Right hindlimb (tissue), 1 donor: Measurements from ENCODE around the gene ERFE.

Experiments used
- DNase-seq: peaks from one replicate; pipeline ENCODE4 v3.0.0-alpha.2; 2018

Gene ERFE

DNA sequence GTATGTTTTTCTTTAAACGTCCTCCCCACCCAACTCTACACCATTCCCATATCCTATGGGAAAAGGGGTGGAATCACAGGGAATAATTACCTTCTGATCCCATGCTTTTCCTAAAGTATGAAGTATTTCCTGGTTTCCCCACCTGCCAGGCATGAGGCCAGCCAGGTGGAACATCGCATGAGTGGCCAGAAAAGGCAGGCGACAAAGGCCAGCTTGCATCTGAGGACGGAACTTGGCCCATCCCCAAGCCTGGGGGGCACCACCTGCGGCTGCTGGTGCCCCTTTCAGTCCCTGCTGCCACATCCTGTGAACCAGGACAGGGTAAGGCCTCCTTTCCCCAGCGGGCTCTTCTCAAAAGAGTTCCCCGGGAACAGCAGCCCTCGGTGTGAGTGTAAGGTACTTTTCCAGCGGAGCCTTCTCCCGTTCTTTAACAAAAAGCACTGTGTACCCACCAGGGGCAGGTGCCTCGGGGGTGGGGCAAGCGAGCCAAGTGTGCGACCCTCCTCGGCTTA is 1.2 kb upstream of the ERFE start:
- peak; percentile 17 for DNase-seq

DNA sequence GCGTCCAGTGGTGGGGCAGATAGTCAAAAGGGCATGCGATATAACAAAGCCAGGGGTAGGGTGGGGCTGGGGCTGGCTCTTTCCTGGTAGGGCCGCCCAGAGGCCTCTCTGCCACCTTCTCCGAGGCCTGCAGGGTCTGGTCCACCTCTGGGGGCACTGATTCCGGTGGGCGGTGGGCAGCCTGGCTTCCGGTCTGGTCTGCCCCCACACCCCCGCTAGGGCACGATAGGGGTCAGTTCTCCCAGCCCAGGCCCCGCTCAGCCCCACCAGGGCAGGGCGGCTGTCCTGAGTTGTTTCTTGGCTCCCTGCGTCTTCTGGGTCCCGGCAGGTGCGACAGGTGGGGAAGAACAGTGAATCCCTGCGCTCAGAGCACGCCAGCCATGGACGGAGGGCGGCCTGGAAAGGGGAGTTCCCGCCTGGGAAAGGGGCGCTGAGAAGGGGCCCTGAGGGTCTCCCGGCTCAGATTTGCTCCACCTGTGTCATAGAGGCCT is 707 bp upstream of the ERFE start:
- DNase-seq, result no peak

DNA sequence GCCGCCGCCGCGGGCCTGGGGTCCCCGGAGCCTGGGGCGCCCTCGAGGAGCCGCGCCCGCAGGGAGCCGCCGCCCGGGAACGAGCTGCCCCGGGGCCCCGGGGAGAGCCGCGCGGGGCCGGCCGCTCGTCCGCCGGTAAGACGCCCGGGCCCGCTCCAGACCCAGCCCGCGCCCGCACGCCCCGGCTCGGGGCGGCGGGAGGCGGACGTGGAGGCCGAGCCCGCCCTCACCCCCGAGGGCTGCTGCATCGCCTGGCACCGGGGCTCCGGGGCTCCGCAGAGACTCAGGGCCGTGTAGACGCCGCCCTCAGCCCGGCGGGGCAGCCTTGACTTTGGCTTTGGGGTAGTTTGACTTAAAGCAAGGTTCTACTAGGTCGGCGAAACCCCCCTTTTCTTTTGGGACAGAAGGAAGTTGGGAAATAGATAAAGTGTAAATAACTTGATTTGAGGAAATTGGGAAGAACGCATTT is 335 bp downstream of the ERFE start:
- no peak for DNase-seq

DNA sequence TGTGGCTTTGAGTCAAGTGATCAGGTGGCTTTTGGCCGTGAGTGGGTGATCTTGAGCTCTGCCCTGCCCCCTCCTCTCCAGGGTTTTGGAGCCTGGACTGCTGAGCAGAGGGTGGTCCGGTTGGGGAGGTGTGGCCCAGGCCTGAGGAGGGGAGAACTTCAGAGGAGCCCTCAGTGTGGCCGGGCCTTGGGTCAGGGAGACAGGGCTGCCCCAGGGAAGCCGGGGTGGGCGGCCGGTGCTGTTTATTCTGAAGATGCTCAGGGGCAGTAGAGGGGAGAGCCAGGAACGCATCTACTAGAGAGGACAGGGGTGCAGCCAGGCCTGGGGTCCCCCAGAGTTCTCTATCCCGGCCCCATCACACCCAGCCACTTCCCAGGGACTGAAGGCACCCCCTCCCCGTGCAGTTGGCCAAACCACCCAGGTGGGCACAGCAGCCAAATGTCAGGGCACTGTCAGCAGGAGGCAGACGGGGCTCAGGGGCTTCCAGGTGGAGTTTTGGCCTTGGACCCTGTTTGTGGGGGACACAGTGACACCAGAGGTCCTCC is 963 bp downstream of the ERFE start:
- no peak for DNase-seq

DNA sequence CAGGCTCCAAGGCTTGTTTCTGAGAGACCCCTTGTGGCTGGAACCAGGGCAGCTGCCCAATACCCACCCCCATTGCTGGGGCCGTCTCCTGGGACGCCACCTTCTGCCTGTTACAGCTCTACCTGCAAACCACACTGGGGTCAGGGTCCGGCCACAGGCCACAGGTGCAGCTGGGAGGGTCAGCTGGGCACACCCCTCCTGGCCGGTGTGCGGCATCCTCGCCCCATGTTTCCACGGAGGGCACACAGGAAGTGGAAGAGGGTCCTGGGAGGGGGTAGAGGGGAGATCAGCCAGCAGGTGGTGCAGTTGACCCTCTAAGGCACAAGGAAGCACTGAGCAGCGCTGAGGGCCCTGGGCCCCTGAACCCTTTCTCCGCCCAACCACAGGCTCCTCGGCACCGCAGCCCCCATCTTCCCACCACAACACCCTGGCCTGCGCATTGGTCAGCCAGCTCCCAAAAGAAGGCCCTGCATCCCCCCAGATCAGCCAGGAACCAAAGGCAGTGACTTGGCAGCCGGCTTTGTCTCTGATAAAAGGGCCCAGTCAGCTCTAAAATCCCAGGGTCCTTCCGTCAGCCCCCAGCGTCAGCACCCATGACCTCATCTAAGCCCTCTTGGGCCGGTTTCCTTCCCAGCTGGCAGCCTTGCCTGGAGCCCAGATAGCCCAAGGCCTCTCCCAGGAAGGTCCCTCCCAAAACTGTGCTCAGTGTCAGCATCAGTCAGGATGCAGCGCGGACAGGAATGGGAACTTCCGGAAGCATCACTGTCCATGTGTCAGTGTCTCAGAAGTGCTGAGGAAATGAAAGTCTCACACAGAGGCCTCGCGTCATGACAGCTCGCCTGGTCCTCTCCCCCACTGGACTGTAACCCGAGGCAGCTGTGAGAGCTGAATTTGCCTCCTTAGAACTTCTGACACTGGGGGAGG is 1.7 kb downstream of the ERFE start:
- peak; percentile 15 for DNase-seq

DNA sequence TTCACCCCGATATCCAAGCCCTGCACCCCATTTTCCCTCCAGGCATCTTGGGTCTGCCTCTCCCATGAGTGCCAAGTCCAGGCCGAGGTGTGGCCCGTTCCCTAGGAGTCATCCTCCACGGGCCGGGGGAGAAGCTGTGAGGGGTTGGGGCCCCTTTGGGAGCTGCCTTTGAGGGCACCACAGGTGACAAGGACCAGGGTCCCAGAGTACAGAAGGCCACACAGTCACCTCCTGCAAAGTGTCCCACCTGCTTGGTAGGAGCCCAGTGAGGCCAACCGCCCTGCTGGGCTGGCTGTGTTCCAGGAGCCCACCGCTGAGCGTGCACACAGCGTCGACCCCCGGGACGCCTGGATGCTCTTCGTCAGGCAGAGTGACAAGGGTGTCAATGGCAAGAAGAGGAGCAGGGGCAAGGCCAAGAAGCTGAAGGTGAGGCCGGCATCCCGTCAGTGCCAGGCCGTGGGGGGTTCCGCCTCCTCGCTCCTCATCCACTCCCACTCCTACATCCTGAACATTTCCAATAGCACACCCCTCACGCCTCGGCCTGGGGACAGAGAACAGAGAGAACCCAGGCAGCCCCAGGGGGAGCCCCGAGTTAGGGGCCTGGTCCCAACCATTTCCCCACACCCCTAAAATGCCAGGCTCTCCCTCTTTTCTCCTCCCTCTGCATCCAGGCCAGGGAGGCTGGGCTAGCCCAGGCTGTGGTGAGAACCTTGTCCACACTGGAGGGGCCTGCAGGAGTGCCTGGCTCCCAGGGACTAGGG is 2.7 kb downstream of the ERFE start:
- peak; percentile 11 for DNase-seq

DNA sequence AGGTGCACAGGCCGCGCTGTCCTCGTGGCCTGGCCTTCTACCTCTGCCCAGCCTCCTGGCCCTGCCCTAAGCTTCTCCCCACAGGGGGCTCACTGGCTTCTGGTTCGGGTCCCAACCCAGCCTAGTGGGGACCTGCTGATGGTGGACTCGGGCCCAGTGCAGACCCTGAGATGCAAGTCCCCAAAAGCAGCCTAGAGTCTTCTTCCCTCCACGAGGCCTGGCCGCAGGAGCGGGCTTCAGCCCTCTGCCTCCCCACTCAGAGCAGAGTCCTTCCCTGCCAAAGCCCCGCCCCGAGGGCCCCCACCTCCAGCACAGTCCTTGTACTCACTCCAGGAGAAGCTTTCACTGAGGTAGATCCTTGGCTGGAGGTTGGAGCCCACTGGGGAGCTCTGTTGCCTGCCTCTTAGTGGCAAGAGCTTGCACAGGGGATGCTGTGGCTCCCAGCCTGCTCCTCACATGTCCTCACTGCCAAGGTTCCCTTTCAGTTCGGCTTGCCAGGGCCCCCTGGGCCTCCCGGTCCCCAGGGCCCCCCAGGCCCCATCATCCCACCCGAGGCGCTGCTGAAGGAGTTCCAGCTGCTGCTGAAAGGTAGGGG is 3.6 kb downstream of the ERFE start:
- DNase-seq, result peak; percentile 15

DNA sequence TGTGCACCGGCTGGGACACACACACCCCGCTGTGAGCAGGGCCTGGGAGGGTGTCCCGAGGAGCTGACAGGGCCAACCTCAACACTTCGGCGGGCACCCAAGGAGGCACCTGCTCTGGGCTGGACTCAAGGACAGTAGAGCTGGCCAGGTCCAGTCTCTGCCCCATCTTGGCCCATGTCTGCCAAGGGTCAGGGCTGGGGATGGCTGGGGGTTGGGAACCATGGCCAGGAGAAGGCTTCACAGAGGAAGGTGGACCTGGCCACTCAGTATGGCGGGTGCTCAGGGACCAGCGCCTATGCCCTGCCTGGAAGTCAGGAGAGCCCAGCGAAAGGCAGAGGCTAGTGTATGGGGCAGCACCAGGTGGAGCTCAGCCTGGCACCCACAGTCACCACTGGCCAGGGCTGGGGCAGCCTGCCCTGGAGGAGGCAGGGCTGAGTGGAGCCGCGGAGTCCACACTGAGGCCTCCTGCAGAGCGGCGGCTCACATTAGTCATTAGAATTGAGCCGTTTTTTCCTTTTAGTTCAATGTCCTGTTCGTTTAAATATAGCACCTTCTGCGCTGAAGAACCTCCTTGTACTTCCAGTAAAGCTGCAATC is 4.2 kb downstream of the ERFE start:
- no peak for DNase-seq

DNA sequence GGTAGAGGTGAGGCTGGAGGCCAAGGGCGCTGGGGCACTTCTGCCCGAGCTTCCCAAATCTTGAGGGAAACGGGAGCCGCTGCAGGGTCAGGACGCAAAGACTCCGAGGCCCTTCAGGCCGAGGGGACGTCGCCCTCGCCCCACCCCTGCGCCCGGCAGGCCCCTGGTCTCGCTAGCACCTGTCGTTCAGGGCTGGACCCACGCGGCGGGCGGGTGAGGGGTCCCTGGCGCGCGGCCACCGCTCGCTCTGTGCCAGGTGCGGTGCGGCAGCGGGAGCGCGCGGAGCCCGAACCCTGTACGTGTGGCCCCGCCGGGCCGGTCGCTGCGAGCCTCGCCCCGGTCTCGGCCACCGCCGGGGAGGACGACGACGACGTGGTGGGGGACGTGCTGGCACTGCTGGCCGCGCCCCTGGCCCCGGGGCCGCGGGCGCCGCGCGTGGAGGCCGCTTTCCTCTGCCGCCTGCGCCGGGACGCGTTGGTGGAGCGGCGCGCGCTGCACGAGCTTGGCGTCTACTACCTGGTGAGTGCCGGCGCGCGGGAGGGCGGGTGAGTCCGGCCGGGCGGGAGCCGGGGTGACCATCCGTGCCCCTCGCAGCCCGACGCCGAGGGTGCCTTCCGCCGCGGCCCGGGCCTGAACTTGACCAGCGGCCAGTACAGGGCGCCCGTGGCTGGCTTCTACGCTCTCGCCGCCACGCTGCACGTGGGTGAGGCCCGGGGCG is 4.9 kb downstream of the ERFE start:
- DNase-seq, result peak; percentile 24

DNA sequence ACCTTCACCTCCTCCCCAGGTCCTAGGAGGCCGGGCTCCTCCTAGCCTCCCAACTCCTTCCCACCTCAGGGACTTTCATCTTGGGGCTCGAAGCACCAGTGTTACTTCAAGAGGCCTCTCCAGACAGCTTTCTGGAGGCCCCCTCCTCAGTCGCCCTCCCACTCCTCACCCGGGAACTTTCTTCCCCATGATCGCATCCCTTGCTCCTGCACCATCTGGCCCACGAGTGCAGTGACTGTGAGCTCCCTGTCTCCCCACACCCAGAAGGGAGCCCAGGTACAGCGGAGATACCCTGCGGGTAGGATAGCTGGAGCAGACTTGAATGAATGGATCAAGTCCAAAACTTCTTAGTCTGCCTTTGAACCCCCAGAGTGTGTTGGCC is 6.1 kb downstream of the ERFE start:
- no peak for DNase-seq

DNA sequence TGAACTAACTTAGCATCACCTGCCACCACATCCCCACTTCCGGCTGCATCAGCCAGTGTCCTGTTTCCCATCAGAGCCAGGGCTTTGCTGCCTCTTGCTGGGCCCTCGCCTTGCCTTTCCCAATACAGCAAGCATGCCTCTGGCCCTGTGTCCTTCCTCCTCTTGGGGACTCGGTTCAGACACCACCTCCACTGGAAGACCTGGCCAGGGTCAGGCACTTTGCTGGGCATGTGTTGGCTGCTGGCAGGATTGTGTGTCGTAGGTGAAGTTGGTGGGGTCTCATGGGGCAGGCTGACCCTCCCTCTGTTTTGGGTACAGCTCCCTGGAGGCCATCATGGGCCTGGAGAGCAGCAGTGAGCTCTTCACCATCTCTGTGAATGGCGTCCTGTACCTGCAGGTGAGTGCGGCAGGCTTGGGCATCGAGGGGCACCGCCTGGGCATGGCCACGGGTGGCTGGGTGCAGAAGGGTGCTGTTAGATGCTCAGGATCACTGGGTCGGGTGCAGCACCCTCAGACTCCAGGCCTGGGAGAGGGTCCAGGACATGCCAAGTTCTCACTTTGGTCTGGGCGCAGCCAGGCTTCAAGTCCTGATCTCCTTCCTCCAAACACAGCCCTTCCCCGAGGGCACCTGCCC is 6.6 kb downstream of the ERFE start:
- no peak for DNase-seq

DNA sequence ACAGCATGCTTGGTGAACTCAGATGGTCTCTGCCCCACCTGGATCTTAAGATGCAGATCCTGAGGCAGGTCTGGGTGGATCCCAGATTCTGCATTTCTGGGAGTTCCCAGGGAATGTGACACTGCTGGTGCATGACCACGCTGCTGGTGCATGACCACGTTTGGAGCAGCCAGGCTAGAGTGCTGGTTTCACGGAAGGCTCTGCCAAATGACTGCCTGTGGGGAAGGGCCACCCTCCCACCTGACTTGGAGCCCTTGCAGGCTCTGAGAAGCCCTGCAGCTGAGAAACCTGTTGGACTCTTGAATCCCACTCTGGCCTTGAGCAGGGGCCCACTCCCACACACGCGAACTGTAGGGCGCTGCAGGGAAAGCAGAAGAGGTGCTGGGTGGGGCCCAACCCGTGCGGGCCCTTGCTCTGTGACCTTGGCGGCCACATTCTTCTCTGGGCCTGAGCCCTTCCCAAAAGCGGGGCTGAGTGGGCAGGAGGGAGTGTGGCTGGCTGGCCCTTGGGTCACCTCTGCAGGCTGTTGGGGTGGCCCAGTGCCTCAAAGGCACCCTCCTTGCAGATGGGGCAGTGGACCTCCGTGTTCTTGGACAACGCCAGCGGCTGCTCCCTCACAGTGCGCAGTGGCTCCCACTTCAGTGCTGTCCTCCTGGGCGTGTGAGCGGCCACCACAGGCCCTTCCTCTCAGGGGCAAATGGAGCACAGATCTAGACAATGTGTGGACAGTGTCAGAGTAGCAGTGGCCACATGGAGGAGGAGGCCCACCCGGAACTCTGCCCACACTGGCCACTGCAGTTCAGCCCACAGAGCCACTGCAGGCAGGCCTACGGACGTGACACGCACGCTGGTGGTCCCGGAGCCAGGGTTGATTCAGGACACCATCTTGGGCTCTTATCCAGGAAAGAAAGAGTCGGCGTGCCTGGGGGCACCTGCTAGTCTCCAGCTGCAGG is 7.9 kb downstream of the ERFE start:
- no peak for DNase-seq

DNA sequence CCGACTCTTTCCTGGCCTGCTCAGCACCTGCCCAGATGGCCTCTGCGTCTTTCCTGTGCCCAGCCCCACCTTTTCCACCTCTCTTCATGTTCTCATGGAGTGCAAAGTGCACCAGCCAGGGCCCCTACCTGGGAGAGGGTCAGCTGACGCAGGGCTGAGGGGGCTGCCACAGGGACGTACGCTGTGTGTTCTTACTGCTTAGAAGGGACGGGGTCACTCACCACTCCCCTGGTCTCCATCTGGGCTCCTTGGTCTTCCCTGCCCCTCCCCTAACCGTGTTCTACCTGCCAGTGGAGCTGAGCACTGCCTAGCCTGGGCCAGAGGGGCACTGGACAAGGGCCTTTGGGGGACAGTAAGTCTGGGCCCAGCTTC is 8.6 kb downstream of the ERFE start:
- DNase-seq, result no peak

DNA sequence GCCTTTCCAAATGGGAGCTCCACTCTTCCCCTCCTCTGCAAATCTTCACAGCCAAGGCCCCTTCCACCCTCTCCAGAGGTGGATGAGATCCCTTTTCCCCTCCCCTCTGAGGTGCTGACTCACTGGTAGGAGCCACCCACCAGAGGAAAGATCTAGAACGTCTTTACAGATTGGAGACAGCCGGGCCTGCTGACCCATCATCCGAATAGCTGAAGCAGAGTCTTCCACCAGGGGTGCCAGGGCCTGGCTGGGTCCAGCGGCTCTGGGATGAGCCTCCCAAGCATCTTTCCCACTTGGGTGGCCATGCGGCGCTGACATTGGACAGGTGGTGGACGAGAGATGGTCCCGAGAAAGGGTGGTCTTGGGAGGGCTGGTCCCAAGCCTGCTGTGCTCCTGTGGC is 9.0 kb downstream of the ERFE start:
- DNase-seq, result no peak

DNA sequence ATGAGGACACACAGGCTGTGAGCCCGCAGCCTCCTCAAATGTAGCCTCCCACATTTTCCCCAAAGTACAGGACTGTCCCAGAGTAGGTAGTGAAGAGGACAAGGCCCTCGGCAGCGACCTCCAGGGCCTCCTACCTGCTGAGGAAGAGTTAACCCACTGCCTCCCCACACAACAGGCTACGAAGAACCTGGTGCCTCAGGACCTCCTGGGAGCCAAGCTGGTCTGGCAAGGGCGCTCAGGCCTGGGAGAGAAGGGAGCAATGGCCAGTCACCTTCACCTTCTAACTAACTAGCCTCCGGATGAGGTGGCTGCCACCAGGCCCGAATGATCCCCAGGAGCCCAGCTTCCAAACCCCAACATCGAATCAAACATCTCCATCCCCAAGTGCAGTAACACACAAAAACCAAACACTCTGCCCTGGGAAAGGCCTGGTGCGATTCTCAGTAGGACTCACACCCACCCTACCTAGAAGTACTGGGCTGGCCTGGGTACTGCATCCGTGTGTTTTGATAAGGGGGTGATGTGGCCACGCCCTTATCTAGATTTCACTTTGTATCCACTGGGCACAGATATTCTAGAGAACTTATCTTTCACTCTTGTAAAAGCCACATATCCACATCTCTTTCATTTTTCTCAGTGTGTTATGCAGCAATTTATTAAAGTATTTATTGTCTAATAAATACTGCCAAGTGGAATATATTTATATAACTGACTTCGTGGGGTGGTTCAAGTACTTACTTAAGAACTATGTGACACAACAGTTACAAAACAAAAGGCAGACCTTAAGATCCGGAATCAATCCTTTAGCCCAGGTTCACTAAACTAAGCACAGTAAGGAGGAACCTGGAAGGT is 9.7 kb downstream of the ERFE start:
- DNase-seq, result no peak

DNA sequence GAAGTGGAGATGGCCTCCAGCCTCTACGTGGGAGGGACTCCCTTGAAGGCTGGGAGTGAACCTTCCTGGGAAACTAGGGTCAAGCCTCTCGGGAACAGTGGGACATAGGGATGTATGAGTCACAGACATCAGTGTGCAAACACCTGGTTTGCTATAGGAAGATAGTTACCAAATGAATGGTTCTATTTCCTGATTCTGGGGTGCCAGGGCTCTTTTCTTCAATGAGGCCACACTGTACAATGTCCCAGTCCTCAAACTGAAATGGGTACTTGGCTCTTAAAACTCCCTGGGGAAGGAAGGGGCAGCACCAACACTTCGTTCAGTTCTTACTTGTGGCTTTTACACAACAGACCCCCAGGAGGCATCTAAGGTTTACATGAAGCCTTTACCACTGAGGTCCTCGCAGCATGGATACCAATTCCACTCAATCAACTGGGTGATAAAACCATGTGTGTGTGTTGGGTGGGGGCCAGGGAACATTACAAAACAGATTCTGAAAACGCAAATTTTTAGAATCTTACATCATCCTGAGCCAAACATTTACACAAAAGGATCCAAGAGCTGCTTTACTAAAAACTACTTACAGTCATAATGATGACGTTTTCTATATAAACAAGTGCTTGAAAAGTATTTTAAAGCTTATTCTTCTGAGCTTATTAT is 10.4 kb downstream of the ERFE start:
- no peak for DNase-seq

DNA sequence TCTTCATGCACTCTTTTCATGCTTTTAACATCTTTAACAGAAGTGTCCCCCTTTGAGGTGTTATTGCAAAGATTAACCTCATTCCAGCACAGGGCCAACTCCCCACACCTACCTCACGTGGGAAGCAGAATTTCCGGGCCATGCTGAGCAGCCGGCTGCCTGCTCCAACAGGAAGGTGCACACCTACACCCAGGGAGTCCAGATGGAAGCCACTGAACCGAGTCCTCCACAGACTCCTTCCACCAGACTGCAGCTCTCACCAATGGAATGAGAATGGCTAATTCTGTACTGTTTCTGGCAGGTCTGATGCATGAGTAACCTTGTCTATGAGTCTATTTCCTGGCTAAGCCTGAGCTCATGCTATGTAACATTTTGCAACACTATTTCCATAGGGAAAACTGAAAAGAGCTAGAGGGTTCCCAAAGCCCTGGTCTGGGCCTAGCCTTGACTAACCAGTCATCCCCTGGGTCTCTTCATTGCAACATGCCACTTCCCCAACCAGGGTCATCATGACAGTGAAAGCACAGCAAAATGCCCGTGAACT is 11.0 kb downstream of the ERFE start:
- no peak for DNase-seq

DNA sequence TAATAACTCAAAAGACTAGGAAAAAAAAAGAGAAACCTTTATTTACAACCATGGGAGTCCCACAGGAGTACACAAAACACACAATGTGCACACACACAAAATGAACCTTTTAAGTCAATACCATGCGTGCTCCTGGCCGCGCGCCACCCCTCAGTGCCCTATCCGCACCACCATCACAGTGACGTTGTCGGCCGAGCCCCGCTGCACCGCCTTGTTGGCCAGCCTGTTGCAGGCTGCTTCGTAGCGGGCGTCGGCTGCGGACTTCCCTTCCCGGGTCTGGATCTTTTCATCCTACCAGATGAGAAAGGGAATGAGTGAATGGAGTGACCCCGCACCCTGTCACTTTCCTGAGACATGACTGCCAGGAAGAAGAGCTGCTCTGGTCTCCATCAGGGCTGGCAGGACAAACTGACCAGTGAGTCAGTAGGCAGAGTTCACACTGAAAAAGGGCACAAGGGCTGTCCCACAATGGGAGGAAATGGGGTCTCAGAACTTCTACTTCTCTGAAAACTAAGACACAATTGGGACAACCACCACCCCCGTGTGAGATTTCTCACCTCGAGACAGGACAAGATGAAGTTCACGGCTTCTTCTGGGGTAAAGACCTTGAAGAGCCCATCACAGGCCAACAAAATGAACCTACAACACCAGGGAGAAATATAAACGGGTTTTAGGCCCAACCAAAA is 11.8 kb downstream of the ERFE start:
- DNase-seq, result no peak
